SW480 (cell line): ENCODE measurements around the gene PRKCZ.
A peak's percentile ranks its signal among the peaks of the same experiment; 100 is the strongest.

ENCODE experiments used
- DNase-seq: peaks from one replicate; pipeline ENCODE4 v3.0.0-alpha.2; 2016; ENCODE audit warnings: low spot score

PRKCZ gene

DNA sequence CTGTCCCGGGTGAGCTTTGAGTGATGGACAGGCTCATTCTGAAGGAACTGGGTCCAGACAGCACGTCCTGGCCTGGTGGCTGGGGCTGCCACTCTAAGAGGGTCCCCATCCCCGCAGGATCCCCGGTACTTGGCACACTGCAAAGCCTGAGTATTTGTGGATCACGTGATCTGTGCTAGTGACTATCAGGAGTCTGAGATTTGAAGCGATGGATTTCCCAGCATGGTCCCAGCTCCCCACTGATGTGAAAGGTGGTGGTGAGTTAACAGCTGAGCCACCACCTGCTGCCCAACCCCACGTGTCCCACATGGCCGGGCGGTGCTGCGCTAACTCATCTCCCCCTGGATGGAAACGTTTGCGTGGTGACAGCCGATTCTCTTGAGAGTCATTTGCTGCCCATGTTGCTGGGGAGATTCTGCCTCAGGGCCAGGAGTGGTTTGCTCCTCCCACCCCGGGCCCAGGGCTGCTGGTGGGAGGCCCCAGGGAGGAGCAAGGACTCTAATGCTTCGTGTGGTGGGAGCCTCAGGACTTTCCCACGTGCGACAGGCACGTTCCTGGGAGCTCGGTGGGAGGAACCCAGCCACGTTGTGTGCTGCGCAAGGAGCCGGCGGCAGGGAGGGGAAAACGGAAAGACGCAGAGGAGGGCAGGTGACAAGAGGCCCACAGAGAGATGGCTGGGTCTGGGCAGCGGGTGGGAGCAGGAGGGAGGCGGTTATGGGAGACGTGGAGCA lies 129.2 kb downstream of the PRKCZ start:
- no peak for DNase-seq

DNA sequence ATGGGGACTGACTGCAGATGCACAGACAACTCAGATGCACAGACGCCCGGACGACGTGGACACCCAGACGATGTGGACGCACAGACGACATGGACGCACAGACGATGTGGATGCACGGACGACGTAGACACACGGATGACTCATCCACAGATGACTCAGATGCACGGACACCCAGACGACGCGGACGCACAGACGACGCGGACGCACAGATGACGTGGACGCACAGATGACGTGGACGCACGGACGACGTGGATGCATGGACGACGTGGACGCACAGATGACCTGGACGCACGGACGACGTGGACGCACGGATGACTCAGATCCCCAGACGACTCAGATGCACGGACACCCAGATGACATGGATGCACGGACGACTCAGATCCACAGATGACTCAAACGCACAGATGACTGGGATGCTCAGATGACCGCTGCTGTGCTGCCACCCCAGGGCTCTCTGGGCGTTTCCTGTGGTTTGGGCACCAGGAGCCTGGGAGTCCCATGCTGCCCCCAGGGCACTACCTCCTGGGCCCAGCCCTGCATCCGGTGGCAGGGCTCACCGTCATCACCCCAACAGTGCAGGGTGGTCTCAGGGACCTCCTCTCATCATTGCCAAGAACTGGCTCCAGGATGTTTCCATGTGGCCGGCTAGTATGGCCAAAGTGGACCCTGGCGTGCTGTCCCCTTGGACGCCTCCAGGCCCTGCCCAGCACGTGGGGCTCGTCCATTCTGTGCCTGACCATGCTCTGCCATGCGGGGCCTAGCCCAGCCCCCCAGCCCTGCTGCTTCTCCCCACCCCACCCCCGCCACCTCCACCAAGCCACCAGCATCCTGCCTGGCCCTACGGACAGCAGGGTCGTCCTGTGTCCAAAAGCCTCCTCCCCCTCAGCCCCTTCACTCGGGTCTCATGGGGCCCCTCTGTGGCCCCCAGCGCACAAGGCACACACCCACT lies 130.4 kb downstream of the PRKCZ start:
- DNase-seq = no peak

DNA sequence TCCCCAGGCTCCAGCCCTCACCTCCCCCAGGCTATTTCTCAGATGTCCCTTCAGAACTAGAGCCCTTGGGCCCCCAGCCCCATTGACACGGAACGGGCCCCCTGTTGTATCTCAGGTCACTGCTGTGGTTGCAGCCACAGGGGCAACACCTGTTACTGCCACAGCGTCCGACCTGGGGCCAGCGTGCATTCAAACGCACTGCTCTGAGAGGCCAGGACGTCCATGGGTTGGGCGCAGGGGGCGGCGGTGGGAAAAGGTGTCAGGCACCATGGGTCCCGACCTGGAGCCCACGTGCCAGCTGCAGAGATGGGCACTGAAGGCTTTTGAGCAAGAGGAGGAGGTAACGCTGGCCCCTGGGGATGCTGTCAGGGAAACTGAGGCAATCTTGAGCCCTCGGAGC lies 131.1 kb downstream of the PRKCZ start:
- DNase-seq = no peak

DNA sequence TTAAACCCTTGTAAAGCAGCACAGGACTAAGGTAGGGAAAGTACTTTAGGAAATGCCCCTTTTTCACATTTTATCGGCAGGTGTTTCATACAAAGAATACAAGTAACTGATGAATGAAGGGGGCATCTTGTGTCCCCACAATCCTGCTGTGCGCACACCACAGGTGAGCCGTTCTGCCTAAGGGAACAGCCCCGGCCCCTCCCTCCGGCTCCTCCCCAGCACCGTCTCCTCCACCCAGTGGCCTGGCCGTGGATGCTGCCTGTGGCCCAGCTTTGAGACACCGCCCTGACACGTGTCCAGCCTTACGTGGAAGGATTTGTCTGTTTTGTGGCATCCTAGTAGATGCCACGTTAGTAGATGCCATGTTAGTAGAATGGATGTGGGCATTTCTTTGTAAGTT lies 131.5 kb downstream of the PRKCZ start:
- no peak for DNase-seq

DNA sequence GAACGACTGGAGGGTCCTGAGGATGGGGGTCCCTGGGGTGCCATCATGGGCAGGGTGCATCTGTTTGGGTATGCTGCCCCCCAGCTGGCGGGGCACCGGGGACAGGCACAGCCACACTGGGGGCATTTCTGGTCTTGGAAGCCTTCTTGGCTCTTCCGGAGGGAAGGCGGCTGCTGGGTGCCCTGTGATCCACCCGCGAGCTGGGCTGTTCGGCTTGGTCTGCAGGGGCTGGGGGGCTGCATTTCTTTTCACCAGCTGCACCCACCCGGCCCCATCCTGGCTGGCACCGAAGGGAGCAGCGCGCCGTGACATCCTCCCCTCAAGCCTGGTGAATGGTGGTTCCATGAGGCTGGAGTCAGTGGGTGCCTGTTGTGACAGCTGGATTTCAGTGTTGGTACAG lies 132.2 kb downstream of the PRKCZ start:
- no peak for DNase-seq

DNA sequence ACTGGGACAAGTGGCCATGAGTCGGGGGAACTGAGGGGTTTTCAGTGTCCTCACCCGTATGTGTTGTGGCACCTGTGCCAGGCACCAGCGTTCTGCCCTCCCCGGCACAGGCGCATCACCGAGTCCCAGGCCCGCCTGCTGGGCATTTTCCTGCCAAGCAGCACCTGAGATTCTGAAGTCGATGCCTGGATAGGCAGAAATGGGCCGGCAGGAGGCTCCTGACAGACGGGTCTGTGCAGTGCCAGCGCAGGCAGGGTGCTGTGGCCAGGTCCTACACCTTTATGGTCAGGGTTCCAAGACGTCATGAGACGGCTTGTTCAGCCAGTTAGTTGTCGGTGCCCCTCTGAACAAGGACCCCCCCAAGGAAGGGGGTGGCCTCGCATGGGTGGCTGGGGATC lies 133.7 kb downstream of the PRKCZ start:
- DNase-seq = no peak

DNA sequence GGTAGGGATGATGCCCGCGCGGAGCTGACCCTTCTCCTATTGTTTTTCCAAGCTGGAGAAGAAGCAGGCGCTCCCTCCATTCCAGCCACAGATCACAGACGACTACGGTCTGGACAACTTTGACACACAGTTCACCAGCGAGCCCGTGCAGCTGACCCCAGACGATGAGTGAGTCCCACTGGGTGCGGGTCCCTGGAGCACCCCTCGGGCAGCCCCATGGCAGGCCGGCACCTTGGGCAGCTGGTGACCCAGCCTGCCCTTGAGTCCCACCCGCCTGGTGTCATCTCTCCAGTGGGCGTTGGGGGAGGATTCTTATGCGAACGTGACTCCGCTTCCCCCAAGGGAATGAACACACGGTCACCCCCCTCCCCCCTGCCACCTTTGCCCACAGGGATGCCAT lies 134.3 kb downstream of the PRKCZ start:
- no peak for DNase-seq

DNA sequence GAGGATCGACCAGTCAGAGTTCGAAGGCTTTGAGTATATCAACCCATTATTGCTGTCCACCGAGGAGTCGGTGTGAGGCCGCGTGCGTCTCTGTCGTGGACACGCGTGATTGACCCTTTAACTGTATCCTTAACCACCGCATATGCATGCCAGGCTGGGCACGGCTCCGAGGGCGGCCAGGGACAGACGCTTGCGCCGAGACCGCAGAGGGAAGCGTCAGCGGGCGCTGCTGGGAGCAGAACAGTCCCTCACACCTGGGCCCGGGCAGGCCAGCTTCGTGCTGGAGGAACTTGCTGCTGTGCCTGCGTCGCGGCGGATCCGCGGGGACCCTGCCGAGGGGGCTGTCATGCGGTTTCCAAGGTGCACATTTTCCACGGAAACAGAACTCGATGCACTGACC lies 134.7 kb downstream of the PRKCZ start:
- DNase-seq = no peak

DNA sequence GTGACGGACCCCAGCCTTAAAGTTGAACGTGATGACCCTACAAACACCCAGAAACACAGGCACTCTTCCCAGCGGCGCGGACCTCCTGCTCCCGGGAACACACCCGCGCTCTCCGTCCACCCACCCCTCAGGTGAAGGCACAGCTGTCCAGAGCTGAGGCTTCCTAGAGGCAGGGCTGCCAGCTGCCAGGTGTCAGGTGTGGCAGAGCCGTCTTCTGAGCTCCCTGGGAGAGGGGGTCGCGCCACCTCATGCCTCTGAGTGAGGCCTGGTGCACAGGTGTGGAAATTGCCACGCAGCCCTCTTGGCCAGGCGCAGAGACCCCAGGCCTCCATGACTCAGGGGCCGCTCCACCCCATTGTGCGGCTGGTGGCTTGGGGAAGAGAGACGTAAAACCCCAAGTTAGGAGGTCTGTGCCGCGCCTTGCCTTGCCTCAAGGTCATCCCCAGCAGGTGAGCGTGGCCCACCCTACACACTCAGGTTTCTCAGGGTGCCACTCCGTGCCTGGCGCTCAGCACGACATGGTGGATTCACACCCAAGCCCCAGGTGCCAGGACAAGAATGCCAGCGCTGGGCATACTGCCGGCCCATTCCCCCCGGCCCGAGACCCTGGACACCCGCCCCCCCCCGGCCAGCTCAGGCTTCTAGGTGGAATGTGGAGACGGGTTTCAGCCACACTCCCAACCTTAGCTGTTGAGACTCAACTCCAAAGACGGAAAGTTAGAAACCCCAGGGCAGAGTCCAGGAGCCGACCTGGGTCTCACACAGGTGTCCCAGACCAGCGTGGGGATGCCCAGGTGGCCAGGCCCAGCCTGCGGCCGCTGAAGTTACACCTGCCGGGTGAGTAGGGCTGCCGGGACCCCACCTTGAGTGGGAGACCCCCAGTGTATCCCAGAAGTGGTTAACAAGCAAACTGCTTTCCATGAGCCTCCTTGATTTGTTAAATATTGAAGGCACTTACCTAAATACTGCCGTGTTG lies 136.0 kb downstream of the PRKCZ start:
- DNase-seq = no peak

DNA sequence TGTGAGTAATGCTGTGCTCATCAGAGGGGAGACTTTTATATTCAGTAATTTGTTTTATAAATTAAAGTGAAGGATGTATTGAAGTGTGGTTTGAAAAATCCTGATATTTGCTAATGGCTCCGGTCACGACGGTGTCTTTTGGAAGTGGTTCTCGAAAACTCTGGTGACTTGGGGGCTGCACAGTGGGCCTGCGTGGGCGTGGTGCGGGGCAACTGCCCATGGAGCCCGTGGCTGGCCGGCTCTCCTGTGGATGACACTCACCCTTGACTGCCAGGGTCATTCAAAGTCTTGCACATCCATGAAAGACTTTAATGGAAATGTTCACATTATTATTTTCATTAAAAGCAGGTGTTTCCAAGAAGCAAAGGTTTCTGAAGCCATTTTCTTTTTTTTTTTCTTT lies 136.7 kb downstream of the PRKCZ start:
- DNase-seq = no peak

DNA sequence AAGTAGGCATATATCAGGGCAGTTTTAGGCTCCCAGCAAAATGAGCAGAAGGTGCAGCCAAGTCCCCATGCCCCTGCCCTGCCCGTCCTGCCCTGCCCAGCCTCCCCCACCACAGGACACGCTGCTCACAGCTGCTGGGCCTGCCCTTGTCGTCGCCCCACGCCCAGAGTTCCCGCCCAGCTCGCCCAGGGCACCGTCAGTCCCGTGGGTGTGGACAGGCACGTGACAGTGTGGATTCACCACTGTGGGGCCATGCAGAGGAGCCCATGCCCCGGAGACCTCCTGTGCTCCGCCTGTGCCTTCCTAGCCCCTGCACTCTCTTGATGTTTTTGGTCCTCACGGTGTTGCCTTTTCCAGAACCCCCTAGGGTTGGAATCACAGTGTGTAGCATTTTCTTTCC lies 137.4 kb downstream of the PRKCZ start:
- no peak for DNase-seq

DNA sequence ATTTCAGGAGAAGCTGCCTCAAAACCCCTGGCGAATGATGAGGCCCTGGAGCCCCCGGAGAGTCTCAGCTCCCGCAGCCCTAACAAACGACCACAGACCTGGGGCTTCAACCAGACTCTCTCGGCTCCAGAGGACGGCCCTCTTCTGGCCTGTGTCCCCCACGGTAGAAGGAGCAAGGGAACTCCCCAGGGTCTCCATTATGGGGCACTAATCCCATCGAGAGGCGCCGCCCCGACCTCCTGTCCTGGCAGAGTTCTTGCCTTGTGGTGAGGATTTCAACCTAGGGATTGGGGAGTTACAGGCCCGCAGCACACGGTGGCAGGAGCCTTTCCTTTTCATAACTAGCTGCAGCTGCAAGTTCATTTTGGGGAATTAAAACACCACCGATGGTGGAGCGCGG lies 138.1 kb downstream of the PRKCZ start:
- DNase-seq = no peak

DNA sequence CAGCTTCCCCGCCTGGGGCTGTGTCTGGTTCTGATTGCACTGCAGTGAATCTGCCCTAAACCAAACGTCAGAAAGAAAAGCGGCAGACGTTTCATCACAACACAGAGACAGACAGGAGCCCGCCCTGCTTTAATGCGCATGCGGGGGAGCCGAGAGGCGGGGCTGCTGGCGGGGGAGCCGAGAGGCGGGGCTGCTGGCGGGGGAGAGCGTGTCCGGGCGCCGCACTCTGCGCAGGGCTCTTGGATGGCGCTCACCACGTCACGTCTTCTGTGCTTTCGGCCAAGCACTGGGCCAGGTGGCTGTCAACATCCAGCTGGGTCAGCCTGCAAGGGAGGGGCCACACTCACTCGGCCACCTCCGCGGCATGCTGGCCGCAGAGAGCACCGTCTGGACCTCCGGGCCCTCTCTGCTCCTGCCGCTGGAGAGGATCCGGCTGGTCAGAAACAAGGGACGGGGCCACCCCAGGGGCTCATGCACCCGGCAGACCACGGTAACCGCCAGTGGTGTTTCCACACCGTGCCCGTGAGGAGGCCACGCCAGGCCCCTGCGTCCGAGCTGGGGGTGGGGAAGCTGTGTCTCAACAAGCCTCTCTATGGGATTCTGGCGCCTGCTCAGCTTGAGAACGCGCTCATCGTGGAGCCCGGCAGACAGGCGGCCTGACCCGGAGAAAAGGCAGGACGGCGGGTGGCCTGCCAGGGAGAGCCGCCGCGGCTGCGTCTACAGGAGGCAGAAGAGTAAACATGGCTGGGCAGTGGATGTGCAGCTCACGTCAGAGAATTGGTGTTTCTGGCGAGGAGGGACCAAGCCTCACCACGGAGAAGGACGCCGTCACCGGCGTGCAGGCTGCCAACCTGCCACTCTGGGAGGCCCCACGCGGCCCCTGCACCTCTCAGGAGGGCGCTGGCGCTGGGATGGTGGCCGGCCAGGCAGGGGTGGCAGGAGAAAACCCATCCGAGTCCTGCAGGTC lies 139.5 kb downstream of the PRKCZ start:
- peak; percentile 92 for DNase-seq

DNA sequence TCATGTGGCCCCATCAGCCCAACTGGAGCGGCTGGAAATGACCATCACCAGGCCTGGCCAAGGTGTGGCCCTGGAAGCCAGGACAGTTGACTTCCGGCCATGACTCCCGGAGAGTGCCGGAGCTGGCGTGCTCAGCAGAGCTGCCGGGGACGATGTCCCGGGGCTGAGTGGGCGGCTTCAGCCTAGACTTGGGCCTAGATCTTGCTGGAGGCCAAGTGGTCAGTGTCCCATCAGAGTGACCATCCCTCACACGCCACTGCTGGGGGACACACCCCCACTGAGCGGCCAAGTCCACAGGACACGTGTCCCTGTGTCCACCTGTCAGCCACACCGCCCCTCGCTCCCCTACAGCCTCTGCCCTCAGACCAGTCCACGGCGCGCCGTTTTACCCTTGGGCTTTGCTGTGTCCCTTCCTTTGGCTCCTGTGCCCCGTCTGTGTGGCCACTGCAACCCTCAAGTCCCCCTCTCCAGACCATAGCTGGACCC lies 140.3 kb downstream of the PRKCZ start:
- no peak for DNase-seq

DNA sequence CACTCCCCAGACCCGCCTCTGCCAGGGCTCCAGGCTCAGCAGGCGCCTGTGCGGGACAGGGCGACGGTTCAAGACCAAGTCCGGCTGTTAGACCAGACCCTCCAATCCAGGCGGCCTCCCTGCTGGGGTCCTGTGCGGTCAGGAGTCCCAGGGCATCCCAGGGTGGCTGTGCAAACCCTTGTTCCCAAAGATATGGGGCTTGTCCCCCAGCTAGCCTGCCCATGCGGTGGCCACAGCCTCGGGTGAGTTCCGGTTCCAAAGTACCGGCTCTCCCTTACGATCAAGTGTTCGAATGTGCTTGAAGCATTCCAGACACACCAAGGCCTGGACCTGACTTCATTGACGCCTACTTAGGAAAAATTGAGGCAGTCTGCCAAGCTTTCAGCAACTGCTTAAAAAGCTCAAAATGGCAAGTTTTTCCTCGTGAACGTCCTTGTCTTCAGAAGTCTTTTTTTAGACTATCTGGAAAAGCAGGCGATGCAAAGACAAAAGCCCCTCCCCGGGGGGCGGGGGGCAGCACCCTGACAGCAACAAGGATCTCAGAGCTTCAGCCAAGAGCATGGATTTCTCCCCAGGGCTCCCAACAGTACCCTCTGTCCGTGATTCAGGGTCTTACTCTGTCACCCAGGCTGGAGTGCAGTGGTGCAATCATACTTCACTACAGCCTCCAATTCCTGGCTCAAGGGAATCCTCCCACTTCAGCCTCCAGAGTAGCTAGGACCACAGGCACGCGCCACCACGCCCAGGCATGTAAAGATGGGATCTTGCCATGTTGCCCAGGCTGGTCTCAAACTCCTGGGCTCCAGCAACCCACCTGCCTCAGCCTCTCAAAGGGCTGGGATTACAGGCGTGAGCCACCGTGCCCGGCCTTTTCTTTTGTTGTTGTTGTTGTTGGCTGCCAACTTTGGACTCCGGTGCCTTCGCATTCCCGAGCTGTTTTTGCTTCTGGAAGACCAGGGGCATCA lies 142.1 kb downstream of the PRKCZ start:
- DNase-seq = no peak

DNA sequence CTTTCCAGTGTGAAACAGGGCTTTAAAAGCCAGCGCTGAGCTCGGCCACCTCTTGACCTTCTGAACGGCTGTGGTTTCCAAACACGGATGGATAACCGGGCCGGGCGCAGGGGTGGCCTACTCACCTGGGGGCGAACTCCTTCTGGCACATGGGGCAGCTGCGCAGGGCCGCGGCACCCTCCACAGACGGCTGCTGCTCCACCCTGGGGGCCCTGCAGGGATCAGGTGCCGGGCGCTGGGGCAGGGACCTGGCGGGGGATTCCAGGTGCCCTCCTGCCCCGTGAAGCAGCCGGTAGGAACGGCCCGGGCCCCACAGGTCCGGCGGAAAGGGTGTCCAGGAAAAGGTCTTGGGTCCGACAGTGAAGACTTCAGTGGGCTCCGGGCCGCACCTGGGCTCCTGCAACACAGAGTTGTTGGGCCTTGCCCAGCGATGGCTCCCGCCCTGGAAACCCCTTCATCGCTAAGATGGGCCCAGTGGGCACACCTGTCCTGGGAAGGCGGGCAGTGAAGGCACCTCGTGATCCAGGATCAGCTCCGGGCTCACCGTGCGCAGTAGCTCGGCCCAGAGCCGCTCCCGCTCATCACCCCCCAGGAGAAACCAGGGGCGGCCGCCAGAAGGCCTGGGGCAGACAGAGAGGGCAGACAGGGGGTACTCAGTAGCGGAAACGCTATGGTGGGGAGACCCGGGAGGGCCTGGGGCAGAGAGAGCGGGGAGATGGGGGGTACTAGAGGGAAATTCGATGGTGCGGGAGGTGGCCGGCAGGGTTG lies 143.5 kb downstream of the PRKCZ start:
- DNase-seq = peak; percentile 39

DNA sequence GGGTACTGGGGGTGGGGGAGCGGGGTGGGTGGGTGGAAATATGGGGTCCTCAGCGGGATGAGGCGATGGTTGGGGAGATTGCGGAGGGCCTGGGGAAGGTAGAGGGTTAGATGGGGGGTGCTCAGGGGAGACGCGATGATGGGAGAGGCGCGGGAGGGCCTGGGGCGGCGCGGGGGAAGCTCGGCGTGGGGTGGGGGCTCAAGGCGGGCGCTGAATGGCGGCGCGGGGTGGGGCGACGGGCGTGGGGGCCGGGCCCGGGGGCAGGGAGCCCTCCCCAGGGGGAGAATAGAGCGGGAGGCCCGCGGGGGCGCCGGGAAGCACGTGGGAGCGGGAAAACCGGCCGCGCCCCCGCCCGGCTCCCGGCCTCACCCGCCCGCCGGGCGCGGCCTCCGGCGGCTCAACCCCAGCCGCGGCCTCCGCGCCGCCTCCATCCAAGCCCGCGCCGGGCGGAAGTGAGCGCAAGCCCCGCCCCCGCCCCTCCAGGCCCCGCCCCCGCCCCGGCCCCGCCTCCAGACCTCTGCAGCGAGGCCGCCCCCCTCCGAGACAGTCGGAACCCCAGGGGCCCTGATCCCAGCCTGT lies 144.2 kb downstream of the PRKCZ start, which contains the start of gene FAAP20:
TSS of gene FAAP20 (minus strand) at position 454 of the 579 bp plus-strand sequence. CDS start at position 431, 23 bp downstream.
- peak; percentile 55 for DNase-seq
